A204.1 (cell line): ENCODE results near the gene RPLP2.

ENCODE experiments used
- FAIRE-seq: peaks from 2 replicates; lab custom pipeline; 2012; peaks lifted over from hg19 to GRCh38; lab: Jason Lieb, UNC

The RPLP2 gene

DNA sequence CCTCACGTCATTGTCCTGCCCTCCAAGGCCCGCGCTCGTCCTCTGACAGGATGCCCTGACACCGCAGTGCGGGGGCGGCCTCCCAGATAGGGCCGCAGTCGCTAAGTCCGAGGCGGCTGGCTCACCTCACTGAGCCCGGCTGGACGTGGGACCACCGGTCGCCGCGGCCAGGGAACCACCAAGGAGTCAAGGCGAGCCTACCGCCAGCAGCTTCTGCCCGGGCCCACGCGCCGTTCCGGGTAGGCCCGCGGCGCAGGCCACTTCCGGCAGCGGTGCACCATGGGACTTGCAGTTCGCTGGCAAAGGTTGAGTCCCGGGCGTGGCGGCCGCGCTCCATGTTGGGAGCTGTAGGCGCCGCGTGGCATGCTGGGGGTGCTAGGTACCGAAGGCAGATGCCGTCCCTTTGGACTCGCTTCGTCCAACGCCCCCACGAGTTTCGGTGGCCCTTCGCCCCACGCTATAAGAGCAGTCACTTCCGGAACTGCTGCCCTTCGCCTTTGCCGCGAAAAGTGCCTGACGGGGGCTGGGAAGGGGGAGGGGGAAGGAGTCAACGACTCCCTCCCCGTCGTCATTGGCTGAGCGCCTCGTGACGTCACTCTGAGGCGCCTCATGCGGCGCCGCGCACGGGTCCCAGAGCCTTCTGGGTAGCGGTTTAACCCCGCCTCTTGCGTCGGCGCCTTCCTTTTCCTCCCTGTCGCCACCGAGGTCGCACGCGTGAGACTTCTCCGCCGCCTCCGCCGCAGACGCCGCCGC is at the start of gene RPLP2:
TSS of gene RPLP2 (plus strand) at position 681 of the 753 bp plus-strand sequence. CDS start 268 bp downstream, outside the sequence.
- peak; percentile 86 for FAIRE-seq

DNA sequence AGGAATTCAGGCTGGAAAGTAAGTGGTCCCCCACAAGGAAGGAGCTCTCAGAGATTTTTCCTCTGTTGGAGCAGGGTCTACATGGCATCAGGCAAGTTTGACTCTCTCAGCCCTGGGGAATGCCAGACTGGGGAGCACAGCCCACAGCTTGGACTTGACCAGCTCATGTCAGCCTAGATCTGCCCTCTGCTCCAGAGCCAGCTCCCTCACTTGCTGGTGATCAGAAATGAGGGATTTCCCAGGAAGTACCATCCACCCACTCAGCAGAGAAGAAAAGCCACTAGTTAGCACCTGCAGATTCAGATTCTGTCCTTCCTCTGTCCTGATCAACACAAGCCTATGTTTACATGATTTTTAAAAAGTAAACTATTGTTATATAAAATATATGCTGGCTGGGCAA is 49.5 kb upstream of the RPLP2 start:
- no peak for FAIRE-seq

DNA sequence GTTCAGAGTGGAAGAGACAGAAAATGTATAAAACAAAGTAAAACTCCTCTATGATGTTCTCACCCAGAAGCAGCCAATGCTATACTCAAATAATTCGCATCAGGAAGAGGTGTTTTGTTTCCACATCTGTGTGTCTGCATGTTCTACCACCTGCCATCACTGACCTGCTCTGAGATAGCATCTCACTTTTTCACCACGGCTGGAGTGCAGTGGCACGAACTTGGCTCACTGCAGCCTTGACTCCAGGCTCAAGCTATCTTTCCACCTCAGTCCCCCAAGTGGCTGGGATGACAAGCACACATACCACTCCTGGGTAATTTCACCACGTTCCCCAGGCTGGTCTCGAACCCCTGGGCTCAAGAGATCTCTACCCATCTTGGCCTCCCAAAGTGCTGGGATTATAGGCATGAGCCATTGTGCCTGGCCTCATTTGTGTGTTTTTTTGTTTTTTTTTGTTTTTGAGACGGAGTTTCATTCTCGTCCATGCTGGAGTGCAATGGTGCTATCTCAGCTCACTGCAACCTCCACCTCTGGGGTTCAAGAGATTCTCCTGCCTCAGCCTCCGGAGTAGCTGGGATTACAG is 48.1 kb upstream of the RPLP2 start:
- no peak for FAIRE-seq

DNA sequence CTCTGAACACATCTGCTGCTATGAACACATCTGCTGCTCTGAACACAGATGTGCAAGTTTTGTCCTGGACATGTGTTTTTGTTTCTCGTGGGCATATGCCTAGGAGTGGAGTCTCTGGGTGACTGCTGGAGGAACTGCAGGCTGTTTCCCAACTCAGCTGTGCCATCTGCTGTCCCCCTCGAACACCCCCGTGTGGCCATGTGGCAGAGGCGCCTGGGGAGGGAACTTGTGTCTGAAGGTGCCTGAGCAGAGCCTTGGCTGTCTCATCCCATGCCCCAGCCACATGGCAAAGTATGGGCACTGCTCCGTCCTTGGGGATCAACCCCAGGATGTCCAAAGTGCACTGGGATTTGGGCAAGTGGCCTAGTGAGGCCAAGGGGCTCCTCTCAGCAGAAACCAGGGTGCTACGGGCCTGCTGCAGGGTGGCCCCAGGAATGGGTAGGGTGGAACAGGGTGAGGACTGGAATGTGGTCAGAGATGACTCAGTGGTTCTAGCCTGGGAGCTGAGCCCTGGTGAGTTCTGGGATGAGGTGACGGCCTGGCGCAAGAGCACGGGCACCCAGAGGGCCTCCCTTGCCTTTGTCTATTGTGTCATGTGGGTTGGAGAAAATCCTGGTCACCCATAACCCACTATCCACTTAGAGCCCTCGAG is 47.2 kb upstream of the RPLP2 start:
- FAIRE-seq, result no peak

DNA sequence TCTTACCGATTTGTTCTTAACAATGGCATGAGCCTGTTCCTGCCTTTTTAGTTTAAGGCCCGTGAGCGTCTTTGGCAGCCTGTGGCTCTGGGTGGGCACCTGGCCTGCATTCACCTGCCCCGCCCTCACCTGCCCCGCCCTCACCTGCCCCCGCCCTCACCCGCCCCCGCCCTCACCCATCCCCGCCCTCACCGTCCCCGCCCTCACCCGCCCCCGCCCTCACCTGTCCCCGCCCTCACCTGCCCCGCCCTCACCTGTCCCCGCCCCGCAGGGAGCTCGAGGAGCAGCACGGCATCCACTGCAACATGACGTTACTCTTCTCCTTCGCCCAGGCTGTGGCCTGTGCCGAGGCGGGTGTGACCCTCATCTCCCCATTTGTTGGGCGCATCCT is 46.7 kb upstream of the RPLP2 start:
- FAIRE-seq, result no peak

DNA sequence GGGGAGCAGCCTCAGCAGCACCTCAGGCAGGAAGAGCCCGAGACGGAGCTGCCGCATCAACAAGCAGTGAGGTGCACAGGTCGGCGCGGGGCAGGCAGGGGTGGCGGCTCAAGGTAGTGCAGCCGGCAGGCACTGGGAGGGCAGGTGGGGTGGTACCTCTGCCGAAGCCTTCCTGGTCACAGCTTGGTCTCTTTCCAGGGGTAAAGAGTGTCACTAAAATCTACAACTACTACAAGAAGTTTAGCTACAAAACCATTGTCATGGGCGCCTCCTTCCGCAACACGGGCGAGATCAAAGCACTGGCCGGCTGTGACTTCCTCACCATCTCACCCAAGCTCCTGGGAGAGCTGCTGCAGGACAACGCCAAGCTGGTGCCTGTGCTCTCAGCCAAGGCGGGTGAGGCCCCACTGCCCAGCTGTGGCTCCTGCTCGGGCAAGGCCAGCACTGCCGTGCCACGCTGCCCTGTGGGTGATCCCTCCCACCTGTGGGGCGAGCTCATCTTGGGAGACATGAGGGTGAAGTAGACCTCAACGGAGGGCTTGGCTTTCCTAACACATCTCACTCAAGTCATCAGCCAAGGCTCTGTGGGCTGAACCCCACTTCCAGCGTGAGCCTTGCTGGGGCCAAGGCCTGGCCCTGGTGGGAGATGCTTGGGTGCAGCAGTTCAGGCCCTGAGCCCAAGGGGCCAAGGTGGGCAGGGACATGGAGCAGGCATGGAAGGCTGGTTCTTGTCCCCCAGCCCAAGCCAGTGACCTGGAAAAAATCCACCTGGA is 46.0 kb upstream of the RPLP2 start:
- no peak for FAIRE-seq

DNA sequence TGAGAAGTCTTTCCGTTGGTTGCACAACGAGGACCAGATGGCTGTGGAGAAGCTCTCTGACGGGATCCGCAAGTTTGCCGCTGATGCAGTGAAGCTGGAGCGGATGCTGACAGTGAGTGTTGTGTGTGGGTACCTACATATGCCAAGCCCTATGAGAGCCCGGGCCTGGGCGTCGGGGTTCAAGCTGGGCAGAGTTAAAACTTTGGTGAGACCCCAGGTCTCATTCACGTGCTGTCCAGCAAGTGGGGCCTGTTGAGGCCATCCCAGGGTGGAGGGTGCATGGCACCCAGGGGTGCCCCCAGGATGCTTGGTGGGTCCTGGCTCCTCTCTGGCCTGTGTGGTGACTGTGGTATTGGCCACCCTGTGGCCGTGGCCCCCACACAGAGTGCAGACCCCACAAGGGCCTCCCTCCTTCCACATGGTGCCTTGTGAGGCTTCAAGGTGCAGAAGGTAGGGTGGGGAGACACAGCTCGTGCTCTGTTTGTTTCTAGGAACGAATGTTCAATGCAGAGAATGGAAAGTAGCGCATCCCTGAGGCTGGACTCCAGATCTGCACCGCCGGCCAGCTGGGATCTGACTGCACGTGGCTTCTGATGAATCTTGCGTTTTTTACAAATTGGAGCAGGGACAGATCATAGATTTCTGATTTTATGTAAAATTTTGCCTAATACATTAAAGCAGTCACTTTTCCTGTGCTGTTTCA is 45.3 kb upstream of the RPLP2 start:
- FAIRE-seq, result no peak

DNA sequence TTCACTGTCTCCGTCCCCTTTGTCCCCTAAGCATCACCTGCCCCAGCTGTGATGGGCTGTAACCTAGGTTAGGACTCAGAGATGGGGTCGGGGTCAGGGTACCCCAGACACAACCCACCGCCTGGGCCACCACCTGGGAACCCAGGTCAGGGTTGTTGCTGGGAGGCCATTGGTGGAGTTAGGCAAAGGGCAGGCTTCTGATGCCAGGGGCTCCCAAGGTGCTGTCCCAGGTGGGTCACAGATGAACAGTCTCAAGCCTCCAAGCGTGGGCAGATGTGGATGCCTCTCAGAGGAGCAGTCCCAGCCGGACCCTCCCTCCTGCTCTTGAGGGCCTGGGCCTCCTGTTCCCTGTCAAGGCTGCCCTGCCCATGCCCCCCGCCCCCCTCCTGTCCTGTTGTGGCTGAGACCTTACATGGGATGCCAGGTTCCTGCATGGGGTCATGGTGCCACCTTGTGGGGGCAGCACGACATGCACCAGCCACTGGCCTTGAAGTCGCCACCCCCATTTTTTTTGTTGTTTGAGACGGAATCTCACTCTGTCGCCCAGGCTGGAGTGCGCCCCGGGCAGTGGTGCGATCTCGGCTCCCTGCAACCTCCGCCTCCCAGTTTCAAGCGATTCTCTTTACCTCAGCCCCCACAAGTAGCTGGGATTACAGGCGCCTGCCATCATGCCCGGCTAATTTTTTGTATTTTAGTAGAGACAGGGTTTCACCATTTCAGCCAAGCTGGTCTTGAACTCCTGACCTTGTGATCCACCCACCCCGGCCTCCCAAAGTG is 44.6 kb upstream of the RPLP2 start:
- FAIRE-seq, result no peak

DNA sequence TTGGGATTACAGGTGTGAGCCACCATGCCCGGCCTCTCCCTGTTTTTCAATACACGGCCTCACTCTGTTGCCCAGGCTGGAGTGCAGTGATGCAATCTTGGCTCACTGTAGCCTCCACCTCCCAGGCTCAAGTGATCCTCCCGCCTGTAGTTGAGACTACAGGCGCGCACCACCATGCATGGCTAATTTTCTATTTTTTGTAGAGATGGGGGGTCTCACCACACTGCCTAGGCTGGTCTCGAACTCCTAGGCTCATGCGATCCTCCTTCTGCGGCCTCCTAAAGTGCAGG is 44.0 kb upstream of the RPLP2 start:
- FAIRE-seq, result no peak

DNA sequence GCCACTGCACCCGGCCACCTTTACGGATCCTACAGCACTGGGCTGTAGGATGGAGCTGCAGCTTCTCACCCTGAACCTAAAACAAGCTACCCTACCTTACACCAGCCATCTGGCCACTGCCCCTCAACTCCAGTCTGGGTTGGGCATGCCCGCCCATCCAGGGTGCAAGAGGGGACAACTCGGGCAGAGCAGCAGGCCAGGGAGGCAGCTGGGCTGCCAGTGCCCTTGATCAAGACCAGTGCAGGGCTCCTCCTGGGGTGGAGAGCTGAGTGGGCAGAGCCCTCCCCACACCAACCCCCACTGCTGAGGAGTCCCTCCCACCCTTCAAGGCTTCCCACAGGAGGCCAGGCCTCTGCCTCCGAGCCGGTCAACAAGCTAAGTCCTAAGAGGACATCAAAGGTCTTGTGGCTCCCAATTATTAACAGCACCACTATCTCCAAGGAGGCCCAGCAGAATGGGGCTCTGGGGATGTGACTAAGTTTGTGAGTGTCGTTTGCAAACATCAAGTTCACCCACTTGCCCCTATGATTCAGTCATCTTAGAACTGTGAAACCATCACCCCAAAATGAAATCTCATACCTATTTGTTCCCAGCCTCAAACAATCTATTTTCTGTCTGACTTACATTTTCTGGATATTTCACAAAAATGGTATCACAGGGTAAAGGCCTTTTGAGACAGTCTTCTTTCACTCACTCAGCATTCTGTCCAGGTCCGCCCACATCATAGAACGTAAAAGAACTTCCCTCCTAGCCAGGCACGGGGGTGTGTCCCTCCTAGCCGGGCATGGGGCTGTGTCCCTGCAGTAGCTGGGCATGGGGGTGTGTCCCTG is 43.4 kb upstream of the RPLP2 start:
- no peak for FAIRE-seq

DNA sequence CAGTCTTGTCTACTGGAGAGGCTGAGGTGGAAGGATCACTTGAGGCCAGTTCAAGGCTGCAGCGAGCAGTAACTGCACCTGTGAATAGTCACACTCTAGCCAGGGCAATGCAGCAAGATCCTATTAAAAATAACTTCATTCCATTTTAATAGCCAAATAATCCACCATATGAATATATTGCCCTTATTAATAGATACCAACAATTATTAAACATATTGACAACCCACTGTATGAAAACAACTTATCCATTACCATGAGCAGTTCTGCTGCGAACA is 42.9 kb upstream of the RPLP2 start:
- FAIRE-seq, result no peak

DNA sequence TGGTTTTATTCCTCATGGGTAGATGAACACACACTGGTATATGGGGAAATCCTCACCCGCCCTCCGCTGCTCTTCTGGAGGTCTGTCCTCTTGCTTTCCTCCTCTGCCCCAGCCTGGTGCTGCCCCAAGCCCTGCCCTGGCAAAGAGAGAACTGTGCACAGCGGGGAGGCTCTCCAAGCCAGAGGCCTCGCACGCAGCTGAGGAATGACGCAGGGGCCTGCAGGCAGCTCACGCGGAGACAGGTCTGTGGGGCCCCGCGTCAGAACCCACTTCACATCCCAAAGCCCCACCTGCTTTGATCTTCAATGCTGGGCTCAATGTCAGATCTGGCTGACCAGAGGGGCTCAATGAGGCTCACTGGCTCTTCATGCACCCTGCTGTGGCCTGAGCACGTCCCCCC is 42.5 kb upstream of the RPLP2 start:
- FAIRE-seq, result no peak

DNA sequence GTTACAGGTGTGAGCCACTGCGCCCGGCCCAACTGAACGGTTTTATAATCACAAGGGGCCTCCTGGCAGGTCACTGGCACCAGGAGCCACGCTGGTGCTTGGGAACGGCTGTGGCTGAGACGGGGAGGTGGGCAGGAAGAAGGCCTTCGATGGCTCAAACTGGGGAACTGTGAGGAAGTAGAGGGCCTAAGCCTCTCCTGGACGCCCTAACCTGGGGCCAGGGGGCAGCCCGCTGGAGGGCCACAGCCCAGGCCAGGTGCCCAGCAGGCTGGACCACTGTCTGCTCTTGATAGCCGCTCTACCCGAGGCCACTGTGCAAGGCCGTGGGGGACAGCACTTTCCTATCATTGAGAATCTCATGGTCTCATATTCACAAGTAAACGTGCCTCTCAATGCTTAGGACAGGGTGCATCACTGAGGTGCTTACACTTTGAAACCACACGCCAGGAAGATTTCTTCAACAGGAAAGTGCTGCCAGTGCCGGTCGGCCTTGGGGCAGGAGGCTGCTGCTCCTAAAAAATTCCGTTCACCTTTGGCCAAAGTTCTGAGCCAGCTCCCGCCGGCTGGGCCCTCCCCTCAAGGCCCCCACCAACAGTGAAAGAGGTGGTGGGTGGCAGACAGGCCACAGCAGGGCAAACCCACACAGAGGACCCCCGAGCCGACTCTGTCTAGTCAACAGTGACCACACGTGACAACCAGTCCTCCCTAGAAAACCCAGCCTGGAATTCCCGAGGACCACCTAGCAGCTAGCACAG is 39.7 kb upstream of the RPLP2 start:
- FAIRE-seq, result no peak

DNA sequence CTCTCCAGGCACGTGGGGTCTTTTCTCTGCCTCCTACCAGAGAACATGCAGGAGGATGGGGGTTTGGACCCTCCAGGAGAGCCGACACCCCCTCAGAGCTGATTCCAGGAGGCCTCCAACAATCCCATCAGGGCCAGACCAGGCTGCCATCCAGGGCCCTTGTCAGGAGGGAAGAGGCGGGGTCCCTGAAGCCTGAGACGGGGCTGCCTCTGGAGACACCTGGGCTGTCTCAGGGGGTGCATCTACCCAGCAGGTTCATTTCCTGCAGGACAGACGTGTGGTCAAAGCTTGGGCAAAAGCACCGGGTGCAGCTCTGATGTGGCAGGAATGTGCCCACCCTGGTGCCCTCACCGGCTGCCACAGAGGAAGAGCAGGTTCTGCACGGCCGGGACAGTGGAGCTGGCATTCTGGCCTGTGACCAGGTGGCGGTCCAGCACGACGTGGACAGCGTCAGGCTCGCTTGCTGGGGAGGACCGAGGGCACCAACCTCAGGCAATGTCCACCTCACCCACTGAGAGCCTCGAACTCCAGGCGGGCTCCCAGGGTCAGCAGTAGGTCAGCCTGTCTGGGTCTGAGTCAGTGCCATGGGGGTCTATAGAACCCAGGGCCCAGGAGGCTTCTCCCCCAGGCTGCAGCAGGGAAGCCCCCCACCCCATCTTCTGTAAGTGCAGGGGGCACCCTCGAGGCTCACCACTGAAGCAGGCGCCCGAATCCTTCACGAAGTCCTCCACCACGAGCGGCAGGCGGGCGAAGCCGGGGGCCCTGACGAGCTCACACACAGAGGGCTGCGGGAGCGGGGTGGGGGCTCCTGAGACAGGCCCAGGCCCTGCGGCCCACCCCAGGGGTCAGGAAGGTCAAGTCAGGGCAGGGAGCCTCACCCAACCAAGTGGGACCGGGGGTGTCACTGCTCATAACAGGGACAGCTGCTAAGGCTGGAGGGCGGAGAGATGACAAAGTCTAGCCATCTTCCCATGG is 38.8 kb upstream of the RPLP2 start:
- no peak for FAIRE-seq

DNA sequence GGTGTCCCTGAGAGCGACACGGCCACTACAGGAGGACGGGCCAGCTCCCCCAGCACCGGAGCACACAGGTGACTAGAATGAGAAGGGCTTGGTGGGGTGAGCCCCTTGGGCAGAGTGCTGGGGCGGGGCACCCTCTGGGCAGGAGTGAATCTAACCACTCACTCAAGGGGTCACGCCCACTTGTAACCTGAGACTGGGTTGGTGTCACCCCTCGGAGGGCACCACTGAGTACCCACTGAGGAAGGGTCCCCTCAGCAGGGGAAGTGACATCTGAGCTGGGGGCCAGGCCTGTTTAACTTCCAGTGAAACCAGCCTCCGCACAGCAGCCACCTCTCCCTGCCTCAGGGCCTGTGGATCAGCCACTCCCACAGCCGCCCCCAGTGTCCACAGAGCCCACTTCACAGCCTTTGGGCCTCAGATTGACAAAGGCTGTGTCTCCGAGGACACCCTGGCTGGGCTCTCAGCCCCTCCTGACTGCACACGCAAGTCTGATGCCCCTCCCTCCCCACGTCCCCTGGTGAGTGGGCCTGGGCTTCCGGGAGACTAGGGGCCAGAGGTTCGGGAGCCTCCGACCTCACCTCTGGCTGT is 38.1 kb upstream of the RPLP2 start:
- FAIRE-seq, result no peak

DNA sequence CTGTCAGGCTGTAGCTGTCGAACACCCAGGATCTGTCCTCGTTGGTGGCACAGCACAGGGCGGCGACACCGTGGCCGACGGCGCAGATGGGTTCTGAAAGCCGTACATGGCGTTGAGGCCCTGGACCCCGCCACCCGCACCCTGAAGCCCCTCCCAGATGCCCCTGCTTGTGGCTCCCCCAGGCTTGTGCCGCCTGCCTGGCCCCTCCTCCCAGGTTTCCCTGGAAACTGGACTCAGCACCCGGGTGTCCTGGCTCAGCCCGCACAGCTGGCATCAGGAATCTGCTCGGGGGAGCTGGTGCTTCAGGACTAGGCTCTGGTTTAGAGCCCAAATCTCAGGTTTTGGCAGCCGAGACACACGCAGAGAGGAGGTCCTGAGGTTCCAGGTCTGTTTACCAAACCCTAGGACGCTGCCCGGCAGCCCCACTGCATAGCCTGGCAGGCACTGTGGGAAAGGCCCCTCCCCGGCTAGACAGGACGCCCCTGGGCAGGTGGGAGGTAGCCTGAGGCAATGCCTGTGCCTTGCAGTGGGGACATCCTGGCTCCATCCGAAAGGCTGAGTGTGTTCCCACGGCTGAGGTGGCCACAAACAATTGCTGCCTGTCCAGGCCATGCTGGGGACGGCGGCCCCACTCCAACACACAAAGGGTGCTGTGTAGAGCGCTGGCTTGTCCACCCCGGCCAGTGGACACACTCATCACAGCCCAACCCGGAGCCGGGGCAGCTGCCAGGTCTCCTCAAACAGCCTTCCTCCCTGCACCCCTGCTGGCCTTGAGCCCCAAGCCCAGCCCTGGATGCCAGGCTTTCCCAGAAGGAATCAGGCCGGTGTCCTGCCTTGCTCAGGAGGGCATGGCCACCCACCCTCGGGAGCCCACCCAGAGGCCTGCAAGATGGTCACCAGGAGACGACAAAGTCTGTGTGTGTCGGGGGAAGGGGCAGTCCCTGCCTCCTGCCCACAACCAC is 37.1 kb upstream of the RPLP2 start:
- no peak for FAIRE-seq

DNA sequence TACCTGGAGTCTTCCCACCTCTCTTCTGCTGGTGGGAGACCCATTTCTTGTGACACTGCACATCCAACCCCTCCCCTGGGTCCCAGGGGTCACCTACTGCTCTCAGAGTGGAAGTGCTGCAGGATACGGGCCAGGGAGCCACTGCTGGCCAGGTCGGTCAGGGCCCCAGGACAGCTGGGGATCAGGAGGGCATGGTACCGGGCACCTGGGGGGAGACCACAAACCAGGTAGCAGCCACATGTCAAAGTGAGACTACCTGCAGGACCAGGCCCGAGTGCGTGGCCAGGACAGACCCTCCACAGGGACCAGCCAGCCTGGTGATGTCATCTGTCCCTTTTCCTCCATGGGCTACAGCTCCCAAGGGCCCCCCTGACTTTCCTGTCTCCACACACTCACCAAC is 36.3 kb upstream of the RPLP2 start:
- FAIRE-seq, result no peak

DNA sequence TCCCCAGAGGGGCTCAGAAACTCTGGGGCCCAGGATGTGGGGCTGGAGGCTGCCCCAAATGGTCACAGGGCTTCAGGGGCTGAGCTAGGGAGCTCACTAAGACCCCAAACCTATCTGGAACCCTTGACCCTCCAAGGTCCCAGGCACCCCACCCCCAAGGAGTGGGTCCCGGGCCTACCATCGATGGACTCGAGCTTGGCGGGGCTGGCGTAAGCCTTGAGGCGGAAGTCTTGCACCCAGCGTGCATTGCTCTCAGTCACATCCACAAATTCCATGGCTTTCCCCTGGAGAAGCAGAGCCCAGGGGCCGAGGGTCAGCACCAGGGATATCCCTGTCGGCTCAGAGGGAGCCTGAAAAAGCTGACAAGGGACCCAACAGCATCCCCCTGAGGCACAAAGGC is 35.9 kb upstream of the RPLP2 start:
- FAIRE-seq, result no peak
